ENCODE results near the gene GZMA. TPM values are rescaled to one million over a fixed set of nuclear protein-coding genes. Genes with fewer than 3 reads are reported as not detected.

Gene GZMA
- total RNA-seq: not detected in 2 replicates

DNA sequence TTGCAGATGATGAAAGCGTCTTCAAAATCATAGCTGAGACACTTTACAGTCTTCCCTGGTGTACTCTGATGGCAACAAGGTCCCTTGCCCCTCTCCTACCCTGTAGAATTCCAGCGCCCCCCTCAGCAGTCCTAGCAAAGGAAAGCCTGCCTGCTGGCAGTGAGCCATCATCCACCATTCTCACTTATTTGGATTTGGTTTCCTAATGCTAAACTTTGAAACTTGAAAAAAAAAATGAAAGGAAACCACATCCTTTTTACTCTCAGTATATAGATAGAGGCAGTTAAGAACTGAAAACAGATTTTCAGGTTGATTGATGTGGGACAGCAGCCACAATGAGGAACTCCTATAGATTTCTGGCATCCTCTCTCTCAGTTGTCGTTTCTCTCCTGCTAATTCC is at the start of gene GZMA:
Gene GZMA, plus strand, starts transcription at position 299 of the 400 bp plus-strand sequence. Its CDS starts 37 bp downstream, at position 336.

Other genes with a start within 250 kb of the GZMA start
- gene ESM1, start 117.1 kb upstream of the GZMA start, total RNA-seq: 0.25 and 1.1 TPM in 2 replicates
- gene GZMK, start 78.4 kb upstream of the GZMA start, total RNA-seq: not detected in 2 replicates
- 108 and 132 TPM in 2 replicates for gene GPX8, start 57.5 kb downstream of the GZMA start, total RNA-seq
- not detected in 2 replicates for gene CDC20B, start 70.5 kb downstream of the GZMA start, total RNA-seq
- not detected in 2 replicates for gene MCIDAS, start 124.7 kb downstream of the GZMA start, total RNA-seq
- 0.10 and 0.25 TPM in 2 replicates for gene CCNO, start 131.0 kb downstream of the GZMA start, total RNA-seq
- 23.1 and 26.9 TPM in 2 replicates for gene DHX29, start 205.0 kb downstream of the GZMA start, total RNA-seq
- gene MTREX, start 205.3 kb downstream of the GZMA start, total RNA-seq: 51.0 and 61.2 TPM in 2 replicates